Effector CD8-positive, alpha-beta T cell (primary cell): Measurements from ENCODE around the gene R3HDM4.
"Not testable (repeated sequence)": the region's sequence is repeated elsewhere in the genome, so short reads cannot be mapped to it uniquely, and the experiment has no call there.

Source experiments
- DNase-seq: peaks from one replicate; lab custom pipeline; 2025; lab: John Stamatoyannopoulos, UW

The R3HDM4 gene

GRCh38 chr19:892243-892893 is 20.7 kb downstream of the R3HDM4 start:
- DNase-seq, result peak; percentile 45

GRCh38 chr19:891421-892200 is 21.4 kb downstream of the R3HDM4 start:
- not testable (repeated sequence) for DNase-seq

- no peak for DNase-seq
Observed at GRCh38 chr19:890831-891230, 22.2 kb downstream of the R3HDM4 start.

- DNase-seq, result no peak
Observed at GRCh38 chr19:889662-890295, 23.2 kb downstream of the R3HDM4 start.

- DNase-seq, result peak; percentile 20
Observed at GRCh38 chr19:888581-889385, 24.2 kb downstream of the R3HDM4 start.

GRCh38 chr19:887599-887998 is 25.4 kb downstream of the R3HDM4 start:
- DNase-seq, result no peak

- DNase-seq, result no peak
Observed at GRCh38 chr19:887072-887471, 25.9 kb downstream of the R3HDM4 start.

- no peak for DNase-seq
Observed at GRCh38 chr19:885536-886224, 27.3 kb downstream of the R3HDM4 start.

- no peak for DNase-seq
Observed at GRCh38 chr19:884420-885211, 28.4 kb downstream of the R3HDM4 start.

GRCh38 chr19:883661-884211 is 29.3 kb downstream of the R3HDM4 start:
- DNase-seq, result no peak

GRCh38 chr19:882871-883497 is 30.0 kb downstream of the R3HDM4 start:
- DNase-seq, result no peak

- no peak for DNase-seq
Observed at GRCh38 chr19:881385-882071, 31.5 kb downstream of the R3HDM4 start.

GRCh38 chr19:879711-880438 is 33.1 kb downstream of the R3HDM4 start:
- no peak for DNase-seq

- not testable (repeated sequence) for DNase-seq
Observed at GRCh38 chr19:878751-879561, 34.1 kb downstream of the R3HDM4 start.

GRCh38 chr19:877992-878660 is 34.9 kb downstream of the R3HDM4 start:
- not testable (repeated sequence) for DNase-seq

- no peak for DNase-seq
Observed at GRCh38 chr19:876780-877314, 36.2 kb downstream of the R3HDM4 start.

GRCh38 chr19:876089-876488 is 36.9 kb downstream of the R3HDM4 start:
- DNase-seq, result no peak
